Measurements from ENCODE around the gene TBC1D19. TPM values are rescaled to one million over a fixed set of nuclear protein-coding genes. Genes with fewer than 3 reads are reported as not detected.

TBC1D19 gene
- polyA plus RNA-seq, 3 donors: 17.9 to 22.7 (median 20.6) TPM

- DNase-seq (ENCODE audit: extremely low read depth in 1 of 11, low read depth in 9 of 11, low spot score in 4 of 11): no peak
Measured at GRCh38 chr4:26717332-26717731, 133.4 kb downstream of the TBC1D19 start.

- peak in 3 of 11 donors; percentile 7 to 15 (median 11) for DNase-seq (ENCODE audit: extremely low read depth in 1 of 11, low read depth in 9 of 11, low spot score in 4 of 11)
Measured at GRCh38 chr4:26719954-26720552, 136.2 kb downstream of the TBC1D19 start.

- DNase-seq (ENCODE audit: extremely low read depth in 1 of 11, low read depth in 9 of 11, low spot score in 4 of 11): no peak
Measured at GRCh38 chr4:26721685-26722084, 137.8 kb downstream of the TBC1D19 start.

- no peak for DNase-seq (ENCODE audit: extremely low read depth in 1 of 11, low read depth in 9 of 11, low spot score in 4 of 11)
Measured at GRCh38 chr4:26723216-26723615, 139.3 kb downstream of the TBC1D19 start.

- no peak for DNase-seq (ENCODE audit: extremely low read depth in 1 of 11, low read depth in 9 of 11, low spot score in 4 of 11)
Measured at GRCh38 chr4:26724534-26724933, 140.7 kb downstream of the TBC1D19 start.

GRCh38 chr4:26726655-26727387 is 142.9 kb downstream of the TBC1D19 start:
- DNase-seq (ENCODE audit: extremely low read depth in 1 of 11, low read depth in 9 of 11, low spot score in 4 of 11): no peak

- no peak for DNase-seq (ENCODE audit: extremely low read depth in 1 of 11, low read depth in 9 of 11, low spot score in 4 of 11)
Measured at GRCh38 chr4:26727844-26728243, 144.0 kb downstream of the TBC1D19 start.

GRCh38 chr4:26729027-26729426 is 145.1 kb downstream of the TBC1D19 start:
- DNase-seq (ENCODE audit: extremely low read depth in 1 of 11, low read depth in 9 of 11, low spot score in 4 of 11): no peak

- no peak for DNase-seq (ENCODE audit: extremely low read depth in 1 of 11, low read depth in 9 of 11, low spot score in 4 of 11)
Measured at GRCh38 chr4:26729547-26729946, 145.7 kb downstream of the TBC1D19 start.

- DNase-seq (ENCODE audit: extremely low read depth in 1 of 11, low read depth in 9 of 11, low spot score in 4 of 11): no peak
Measured at GRCh38 chr4:26731351-26732035, 147.6 kb downstream of the TBC1D19 start.

- DNase-seq (ENCODE audit: extremely low read depth in 1 of 11, low read depth in 9 of 11, low spot score in 4 of 11): no peak
Measured at GRCh38 chr4:26732356-26732755, 148.5 kb downstream of the TBC1D19 start.

- no peak for DNase-seq (ENCODE audit: extremely low read depth in 1 of 11, low read depth in 9 of 11, low spot score in 4 of 11)
Measured at GRCh38 chr4:26736621-26737020, 152.7 kb downstream of the TBC1D19 start.

GRCh38 chr4:26737385-26737784 is 153.5 kb downstream of the TBC1D19 start:
- no peak for DNase-seq (ENCODE audit: extremely low read depth in 1 of 11, low read depth in 9 of 11, low spot score in 4 of 11)

- DNase-seq (ENCODE audit: extremely low read depth in 1 of 11, low read depth in 9 of 11, low spot score in 4 of 11): no peak
Measured at GRCh38 chr4:26741491-26741871, 157.6 kb downstream of the TBC1D19 start.

- DNase-seq (ENCODE audit: extremely low read depth in 1 of 11, low read depth in 9 of 11, low spot score in 4 of 11): no peak
Measured at GRCh38 chr4:26746802-26747213, 162.9 kb downstream of the TBC1D19 start.

- no peak for DNase-seq (ENCODE audit: extremely low read depth in 1 of 11, low read depth in 9 of 11, low spot score in 4 of 11)
Measured at GRCh38 chr4:26748811-26749210, 164.9 kb downstream of the TBC1D19 start.

- DNase-seq (ENCODE audit: extremely low read depth in 1 of 11, low read depth in 9 of 11, low spot score in 4 of 11): no peak
Measured at GRCh38 chr4:26749867-26750266, 166.0 kb downstream of the TBC1D19 start.

GRCh38 chr4:26751004-26751403 is 167.1 kb downstream of the TBC1D19 start:
- DNase-seq (ENCODE audit: extremely low read depth in 1 of 11, low read depth in 9 of 11, low spot score in 4 of 11): no peak

GRCh38 chr4:26751838-26752237 is 168.0 kb downstream of the TBC1D19 start:
- no peak for DNase-seq (ENCODE audit: extremely low read depth in 1 of 11, low read depth in 9 of 11, low spot score in 4 of 11)

- no peak for DNase-seq (ENCODE audit: extremely low read depth in 1 of 11, low read depth in 9 of 11, low spot score in 4 of 11)
Measured at GRCh38 chr4:26753187-26753586, 169.3 kb downstream of the TBC1D19 start.

Measured in renal cortex interstitium (tissue), 11 donors.